ENCODE measurements around the gene S100A7.

The S100A7 gene

DNA sequence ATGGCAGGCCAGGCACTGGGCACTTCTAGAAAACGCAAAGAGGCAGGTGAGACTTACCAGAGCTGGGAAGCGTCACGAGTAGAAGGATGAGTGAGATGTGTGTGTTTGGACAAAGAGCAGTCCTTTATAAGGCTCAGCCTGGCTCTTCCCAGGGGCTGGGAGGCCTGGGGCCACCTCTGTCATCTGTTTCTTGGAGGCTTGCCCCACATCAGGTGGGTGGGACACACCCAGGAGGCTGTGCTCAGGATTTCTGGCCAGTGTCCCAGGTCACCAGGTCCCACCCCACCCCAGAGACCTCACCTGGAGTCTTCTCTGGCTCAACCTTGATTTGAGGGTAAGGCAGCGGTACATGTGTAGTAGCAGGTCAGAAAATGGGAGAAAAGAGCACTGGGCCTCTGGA lies at the start of gene S100A7:
Gene S100A7, minus strand, starts transcription at position 101 of the 400 bp plus-strand sequence. CDS start 1,638 bp downstream, outside the sequence.
- DNase-seq (ENCODE audit: low read depth): no peak

DNA sequence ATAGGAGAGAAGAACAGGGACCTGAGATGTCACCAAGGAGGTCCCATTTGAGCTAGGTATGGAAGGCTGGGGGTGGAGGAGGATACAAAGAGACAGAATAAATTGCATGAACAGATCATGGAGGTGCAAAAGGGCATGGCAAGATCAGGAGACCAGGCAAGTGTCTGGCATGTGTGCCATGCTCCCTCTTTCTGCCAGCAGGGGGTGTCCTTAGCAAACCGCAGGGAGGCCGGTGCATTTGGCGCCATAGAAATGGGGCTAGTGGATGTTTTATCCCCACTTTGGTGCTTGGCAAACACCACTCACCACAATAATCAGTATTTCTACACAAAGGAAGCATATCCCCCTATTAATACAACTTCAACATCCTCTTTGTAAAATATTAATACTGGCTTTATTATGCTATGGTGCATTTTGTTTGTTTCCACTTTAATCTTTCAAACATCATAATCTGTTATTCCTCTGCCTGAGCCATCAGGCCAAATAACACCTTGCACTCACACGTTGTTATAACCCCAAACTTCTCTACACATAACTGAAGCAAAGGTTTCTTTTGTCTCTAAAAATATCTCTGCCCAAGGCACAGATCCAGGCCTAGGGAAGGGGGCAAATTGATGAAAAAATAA lies 49.4 kb upstream of the S100A7 start:
- peak; percentile 38 for DNase-seq (ENCODE audit: low read depth)

DNA sequence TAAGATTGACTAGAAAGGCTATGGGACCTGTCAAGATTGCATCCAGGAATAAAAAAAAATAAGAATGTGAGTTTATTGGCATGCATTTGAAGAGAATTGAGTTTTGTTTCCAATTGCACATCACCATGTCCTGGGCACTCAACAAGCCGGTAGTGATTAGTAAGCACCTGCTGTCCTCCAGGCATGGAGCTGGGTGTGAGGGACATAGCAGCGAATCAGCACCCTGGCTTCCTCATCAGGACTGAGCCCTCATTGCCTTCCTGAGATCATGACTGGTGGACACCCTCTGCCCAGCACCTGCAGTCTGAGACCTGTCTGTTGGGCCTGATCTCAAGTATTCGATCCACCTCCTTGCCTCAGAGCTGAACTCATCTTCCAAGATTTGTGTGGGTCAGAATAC lies 48.6 kb upstream of the S100A7 start:
- no peak for DNase-seq (ENCODE audit: low read depth)

DNA sequence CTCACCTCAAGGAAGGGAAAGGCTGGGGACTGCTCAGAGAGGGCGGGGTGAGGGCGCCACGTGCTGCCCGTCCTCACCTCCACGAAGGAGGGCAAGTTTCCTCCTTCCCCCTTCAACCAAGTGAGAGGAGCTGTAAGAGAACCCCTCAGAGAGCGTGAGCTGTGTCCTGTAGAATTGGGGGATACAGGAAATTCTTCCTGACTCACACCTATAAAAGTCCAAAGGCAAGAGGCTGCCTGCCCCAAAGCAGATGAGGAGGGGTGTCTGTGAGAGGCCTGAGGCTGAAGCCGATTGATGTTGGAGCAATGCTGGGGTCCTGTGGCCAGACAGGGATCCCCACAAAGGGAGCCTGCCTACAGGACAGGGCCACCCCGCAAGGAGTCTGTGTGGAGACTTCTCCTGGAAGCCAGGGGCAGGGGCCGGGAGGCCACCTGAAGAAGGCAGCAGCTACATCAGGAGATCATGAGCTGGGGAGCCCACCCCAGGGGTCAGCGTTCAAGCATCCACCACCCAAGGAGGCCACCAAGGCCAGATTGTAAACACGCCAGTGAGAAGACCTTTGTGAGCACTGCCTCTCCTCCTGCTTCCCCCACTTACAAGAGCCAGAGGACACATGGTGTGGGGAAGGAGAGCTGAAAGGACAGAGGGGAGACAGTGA lies 47.6 kb upstream of the S100A7 start:
- DNase-seq (ENCODE audit: low read depth): peak; percentile 56

GRCh38 chr1:153506831-153507413 lies 46.5 kb upstream of the S100A7 start:
- peak; percentile 94 for DNase-seq (ENCODE audit: low read depth)

GRCh38 chr1:153506386-153506785 lies 45.9 kb upstream of the S100A7 start:
- DNase-seq (ENCODE audit: low read depth): no peak

DNA sequence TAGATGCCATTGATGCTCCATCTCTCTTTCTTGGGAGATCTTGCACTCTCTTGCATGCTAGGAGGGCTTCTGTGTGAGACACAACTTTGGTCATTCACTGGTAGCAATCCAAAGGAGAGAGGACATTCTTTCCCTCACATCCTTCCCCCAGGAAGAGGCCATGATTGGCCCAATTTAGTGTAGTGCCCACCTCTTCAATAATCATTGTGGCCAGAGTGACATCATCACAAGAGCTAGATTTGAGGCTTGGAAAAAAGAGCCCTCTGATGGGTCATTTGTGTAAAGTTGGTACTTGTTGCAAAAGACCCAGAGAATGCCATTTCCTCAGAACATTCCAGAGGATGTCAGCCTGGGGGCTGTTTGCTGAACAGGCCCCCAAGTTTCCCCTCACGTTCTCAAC lies 45.1 kb upstream of the S100A7 start:
- peak; percentile 57 for DNase-seq (ENCODE audit: low read depth)

GRCh38 chr1:153503766-153504165 lies 43.3 kb upstream of the S100A7 start:
- no peak for DNase-seq (ENCODE audit: low read depth)

DNA sequence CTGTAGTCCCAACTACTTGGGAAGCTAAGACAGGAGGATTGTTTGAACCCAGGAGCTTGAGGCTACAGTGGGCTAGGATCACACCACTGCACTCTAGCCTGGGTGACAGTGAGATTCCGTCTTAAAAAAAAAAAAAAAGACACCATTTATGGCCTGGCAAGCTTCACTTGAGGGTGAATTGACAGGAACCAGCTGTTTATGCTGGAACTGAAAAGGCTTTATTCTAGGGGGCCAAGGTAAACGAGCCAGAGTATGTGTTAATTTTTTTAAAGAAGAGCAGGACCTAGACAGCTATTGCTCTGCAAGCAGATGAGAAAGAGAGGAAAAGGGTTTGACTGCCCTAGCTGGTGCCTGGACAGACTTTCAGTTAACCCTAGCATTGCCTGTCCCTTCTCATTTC lies 38.3 kb upstream of the S100A7 start:
- DNase-seq (ENCODE audit: low read depth): no peak

DNA sequence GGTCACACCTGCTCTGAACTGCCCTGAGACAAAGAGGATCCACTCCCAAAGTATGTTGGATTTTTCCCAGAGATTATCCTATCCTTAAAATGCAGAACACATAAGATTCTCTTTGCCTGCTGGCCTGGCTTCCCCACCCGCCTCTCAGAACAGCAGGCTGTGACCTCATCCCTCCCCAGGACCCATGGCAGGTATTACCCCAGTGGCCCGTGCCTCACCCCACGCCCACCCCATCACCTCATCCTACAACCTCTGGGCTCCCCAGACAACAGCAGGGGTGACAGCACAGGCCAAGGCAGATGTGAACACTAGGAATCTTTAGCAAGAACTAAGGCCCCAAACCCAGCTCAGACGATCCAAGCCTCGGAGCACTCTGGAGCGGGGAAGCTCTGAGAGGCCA lies 35.1 kb upstream of the S100A7 start:
- DNase-seq (ENCODE audit: low read depth): no peak

DNA sequence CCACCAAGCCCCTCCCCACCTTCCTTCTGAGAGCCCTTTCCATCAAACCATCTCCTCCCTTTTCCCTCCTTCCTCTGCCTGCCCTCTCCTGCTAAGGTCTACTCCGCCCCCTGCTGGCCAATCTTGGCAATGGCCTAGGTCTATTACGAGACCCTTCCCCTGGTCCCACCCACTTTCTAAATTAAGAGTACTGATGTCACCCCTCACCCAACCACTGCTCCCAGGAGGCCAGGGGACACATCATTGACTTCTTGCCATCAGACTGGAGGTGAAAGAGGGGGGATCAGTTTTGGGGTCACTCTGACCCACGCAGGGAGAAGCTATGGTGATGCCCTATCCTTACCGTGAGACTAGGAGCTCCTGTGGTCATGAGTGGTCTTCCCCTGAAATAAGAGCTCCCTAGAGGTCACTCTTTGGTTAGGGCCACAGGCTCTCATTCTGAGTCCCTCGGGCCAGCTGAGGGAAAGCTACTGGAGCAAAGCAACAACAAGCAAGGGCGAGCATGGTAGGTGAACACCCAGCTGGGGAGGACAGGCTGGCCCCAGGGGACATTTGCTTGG lies 34.6 kb upstream of the S100A7 start:
- peak; percentile 64 for DNase-seq (ENCODE audit: low read depth)

DNA sequence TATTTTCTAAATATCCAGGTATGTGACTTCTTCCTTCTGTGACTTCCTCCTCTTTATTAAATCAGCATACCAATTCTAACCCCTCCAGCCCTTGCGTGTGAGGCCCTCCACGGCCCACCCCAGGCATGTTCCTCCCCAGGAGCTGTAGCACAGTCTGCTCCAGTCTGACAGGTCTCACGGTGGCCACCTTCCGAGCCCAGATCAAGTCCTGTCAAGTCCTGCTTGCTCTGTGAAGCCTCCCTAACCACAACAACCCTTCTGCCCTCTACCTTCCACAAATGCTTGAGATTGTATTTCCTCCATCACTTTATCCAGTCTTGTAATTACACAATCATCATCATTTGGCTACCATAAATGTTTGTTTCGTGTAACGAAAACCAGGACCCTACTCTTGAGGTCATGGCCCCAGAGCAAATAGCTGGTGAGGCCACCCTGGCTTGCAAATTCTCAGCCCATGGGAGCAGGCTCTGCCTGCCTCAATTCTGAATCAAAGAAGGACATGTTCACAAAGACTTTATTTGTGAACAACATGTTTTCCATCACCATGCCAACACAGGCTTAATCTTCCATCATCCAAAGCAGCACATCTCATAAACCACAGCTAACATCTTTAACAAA lies 33.0 kb upstream of the S100A7 start:
- DNase-seq (ENCODE audit: low read depth): no peak

DNA sequence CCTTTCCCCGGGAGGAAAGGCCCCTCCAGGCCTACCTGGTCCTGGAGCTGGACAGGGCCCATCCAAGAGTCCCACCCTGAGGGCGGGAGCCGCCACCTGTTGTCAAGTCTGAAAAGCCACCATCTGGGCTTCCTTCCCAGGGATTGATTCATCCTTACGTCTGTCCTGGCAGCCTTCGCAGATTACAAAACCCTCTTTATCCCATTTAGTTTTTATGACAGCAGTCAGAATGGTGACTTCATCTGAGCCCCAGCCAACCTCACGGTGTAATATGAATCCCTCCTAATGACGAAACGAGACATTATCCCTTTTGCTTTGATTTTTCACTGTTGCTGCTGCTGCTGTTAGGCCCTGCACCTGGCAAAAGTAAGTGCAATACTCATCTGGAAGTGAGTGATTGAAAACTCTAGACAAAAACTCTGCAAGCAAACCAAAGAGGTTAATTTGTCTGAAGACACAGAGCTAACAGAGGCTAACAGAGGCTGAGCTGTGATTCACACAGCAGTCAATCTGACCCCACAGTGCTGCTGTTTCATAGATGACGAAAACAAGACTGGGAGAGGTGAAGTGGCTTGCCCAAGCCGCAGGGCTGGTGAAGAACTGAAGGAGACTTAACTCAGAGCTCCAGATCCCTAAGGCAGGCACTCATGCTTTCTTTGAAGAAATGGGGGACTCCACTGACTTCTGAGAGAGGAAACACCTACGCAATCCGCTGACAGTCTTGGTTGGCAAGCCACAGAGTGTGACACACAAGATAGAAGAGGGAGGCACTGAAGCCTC lies 30.0 kb upstream of the S100A7 start:
- DNase-seq (ENCODE audit: low read depth): peak; percentile 94

- DNase-seq (ENCODE audit: low read depth): peak; percentile 93
Measured at GRCh38 chr1:153488731-153489130, 28.3 kb upstream of the S100A7 start.

DNA sequence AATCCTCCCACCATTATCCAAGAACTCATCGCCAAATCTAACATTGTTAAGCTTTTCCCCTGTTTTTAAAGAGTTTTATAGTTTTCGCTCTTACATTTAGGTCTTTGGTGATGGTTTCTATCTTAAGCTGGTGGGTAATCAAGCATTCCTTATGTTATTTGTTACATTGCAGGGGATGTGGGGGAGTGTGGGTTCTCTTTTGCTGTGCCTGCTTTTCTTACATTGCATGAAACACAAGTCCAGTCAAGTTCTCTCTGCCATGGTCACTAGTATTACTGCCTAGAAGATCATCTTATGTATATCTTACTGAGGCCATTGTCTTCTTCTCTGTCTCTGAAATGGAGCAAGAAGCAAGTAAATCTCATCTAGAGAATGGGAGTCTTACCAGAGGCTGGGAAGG lies 27.3 kb upstream of the S100A7 start:
- no peak for DNase-seq (ENCODE audit: low read depth)

GRCh38 chr1:153485863-153486262 lies 25.4 kb upstream of the S100A7 start:
- DNase-seq (ENCODE audit: low read depth): peak; percentile 48

DNA sequence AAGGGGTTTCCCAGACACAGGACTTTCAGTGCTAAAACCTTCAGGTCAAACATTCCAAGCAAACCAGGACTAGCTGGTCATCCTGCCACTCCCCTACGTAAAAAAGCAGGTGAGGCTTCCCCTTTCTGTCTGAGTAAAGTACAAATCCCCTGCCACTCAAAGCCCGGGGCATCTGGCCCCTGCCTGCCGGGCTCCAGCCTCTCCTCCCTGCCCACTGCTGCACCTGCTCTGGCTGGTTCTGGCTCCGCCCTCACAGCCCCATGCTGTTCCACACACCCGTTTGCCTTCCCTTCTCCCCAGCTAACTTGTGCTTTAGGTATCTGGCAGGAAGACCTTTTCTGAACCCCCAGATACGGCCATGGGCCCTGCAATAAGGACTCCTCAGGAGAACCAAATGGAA lies 23.3 kb upstream of the S100A7 start:
- DNase-seq (ENCODE audit: low read depth): no peak

GRCh38 chr1:153481124-153481523 lies 20.7 kb upstream of the S100A7 start:
- no peak for DNase-seq (ENCODE audit: low read depth)

- DNase-seq (ENCODE audit: low read depth): no peak
Measured at GRCh38 chr1:153478692-153479618, 18.5 kb upstream of the S100A7 start.

DNA sequence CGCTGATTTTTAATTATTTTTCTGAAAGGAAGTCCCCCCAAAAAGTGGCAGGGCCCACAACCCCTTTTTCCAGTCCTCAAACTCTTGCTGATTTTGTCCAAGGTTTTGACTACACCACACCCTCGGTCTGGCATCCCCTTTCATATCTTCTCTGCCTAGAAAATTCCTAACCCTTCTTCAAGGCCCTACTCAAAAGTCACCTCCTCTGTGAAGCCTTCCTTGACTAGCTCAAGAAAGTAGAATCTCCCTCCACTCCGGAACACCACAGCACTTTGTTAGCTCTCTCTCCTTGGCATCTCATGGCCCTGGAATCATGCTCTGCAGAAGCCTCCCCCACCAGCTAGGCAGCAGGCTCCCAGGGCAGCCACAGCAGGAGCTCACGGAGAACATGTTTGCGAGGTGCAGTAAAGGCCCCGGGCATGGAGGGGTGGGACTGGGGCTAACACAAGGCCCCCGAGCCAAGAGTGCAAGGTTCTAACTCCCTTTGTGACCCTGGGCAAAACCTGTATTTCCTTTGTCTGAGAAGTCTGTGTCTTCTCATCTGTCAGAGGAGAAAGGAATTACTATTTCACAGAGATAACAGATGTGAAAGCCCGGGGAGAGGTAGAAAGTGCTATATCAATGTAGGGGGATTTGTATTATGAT lies 17.7 kb upstream of the S100A7 start:
- DNase-seq (ENCODE audit: low read depth): no peak
